GM18873 (cell line): ENCODE data around the gene PTPRN2.
"Not testable (repeated sequence)": the region's sequence is repeated elsewhere in the genome, so short reads cannot be mapped to it uniquely, and the experiment has no call there.

Source experiments
- ATAC-seq: cut with Tn5 transposase; IDR thresholded peaks from one replicate; pipeline ENCODE4 v1.9.1; 2021; ENCODE audit warnings: mild to moderate bottlenecking, moderate library complexity, moderate number of reproducible peaks; ENCODE audit not compliant: unreplicated experiment, low FRiP score

The PTPRN2 gene

DNA sequence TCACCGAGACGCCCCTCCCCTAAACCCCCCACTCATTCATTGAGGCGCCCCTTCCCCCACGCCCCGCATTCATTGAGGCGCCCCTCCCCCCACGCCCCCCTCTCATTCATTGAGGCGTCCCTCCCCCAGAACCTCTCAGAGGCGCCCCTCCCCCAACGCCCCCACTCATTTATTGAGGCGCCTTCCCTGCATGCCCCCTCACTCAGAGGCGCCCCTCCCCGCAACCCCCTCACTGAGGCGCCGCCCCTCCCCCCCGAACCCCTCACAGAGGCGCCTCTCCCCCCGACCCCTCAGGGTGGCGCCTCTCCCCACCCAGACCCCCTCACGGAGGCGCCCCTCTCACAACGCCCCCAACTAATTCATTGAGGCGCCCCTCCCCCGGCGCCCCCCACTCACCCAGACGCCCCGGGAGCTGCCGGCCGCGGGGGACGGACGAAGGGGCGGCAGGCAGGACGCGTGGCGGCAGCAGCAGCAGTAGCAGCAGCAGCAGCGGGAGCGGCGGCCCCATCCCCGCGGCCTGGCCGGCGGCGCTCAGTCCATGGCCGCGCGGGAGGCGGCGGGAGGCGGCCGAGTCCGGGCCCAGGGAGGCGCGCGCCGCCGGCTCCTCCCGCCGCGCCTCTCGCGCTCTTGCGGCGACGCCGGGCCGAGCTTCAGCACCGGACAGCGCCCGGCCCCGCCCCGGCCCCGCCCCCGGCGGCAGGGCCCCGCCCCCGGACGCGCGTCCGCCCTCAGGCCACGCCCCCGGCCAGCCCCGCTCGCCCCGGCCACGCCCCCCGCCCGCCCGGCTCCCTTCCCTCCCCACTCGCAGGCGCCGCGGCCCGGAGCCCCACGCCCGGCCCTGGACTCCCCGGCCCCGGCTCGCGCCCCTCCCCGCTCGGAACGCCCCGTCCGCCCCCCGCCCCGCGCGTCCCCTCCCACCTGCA, at the start of gene PTPRN2:
Gene PTPRN2 (minus strand): TSS at position 662 of the 923 bp plus-strand sequence.
- no peak for ATAC-seq

DNA sequence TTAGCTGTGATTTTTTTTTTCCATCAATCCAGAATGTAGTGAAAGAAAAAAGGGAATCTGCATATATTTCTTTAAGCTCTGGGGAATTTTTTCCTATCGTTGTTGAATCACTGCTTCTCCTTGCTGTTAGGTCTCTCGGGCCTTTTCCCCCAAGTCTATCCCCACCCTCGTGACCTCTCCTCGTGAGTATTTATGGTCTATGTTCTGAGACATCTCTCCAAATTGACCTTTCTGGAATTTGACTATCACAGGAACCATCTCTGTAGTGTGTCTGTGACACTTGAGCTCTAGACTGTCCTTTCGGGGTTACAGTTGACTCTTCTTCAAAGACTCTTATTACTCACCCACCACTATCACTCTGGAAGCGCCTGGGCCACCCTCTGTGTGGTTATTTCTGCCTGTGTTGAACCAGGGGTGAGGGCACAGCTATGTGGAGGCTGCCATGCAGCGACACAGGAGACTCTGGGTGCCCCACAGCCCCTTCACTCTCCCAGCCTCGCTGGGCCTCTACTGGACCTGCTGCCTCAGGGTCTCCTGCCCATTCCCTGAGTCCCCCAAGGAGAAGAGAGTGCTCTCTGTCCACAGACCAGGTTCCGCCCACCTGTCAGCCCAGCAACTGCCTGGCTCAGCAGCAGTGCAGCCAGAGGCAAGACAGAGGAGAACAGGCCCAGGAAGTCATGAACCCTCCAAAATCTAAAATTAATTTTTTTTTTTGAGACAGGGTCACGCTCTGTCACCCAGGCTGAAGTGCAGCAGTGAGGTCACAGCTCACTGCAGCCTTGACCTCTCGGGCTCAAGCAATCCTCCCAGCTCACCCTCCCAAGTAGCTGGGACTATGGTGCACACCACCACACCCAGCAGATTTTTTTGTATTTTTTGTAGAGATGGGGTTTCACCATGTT, 45.7 kb upstream of the PTPRN2 start:
- ATAC-seq = no peak

DNA sequence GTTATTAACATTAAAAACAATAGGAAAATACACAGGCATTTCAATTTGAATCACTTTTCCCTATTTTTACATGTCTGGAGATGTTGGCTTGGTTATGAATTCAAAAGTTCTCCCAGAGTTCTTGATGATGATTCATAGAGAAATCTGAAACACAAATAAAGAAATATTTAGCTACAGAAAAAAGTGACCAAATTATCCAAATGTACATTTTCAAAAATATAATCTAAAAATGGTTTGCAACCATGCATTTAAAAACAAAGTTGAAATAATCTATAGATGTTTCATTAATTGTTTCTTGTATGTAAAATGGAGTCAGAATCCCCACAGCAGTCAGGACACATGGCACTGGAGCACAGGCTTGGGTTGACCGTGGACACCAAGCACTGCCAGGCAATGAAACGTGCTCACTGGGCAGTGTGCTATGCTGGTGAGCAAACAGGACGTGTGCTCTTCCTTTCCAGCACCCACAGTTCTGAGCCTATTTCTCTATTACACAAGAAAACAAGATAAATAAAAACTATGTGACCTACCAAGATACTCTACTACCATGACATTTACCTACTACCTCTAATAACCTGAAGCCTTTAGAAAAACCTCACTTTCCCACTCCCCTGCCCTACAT, 44.1 kb upstream of the PTPRN2 start:
- ATAC-seq = no peak

DNA sequence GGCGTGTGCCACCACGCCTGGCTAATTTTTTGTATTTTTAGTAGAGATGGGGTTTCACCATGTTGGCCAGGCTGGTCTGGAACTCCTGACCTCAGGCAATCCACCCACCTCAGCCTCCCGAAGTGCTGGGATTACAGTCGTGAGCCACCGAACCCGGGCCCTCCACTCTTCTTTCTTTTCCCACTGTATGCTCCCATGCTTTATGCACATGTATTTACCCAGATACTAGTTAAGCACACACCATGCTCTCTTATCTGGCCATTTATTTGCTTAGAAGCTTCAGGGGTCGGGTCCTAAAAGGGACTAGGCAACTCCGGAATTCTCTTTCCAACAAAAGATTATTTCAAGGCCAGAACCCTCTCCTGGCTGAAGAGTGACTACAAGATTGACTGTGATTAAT, 38.7 kb upstream of the PTPRN2 start:
- not testable (repeated sequence) for ATAC-seq

DNA sequence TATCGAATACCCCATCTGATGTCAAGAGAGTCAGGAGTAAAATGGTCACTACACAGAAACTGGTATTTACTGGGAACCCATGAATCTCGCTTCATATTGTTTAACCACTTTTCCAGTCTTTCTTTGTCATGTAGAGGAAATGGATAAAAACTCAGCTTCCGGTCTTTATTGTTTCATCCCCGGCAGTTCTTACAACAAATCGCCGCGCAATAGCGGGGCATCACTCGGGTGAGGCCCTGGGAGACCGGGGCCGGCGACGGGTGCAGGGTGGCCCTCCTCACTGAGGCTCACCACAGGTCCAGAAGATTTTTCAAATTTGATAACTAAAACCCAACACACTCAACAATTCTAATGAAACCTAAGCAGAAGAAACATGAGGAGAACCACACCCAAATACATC, 35.6 kb upstream of the PTPRN2 start:
- ATAC-seq = no peak

DNA sequence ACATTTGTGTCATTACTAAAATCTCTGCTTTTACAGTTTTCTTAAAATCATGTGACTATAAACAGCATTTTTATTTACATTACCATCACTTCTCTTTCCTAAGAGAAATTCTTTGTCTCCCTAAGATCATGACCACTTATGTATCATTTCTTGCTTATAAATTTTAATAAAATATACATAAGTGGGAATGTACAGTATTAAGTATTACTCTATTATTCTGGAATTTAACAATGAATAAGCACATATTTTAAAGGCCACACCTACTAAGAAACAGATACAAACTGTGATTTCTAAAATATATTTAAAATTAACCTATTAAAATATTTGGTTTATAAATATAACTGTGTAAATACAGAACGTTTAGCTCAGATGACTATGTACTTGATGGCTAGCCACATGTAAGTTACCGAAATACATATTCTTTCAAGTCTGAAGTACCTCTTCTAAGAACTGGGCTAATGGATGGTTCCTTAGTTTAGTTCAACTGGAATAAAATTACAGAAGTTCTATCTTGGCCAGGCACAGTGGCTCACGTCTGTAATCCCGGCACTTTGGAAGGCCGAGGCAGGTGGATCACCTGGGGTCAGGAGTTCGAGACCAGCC, 33.3 kb upstream of the PTPRN2 start:
- no peak for ATAC-seq

DNA sequence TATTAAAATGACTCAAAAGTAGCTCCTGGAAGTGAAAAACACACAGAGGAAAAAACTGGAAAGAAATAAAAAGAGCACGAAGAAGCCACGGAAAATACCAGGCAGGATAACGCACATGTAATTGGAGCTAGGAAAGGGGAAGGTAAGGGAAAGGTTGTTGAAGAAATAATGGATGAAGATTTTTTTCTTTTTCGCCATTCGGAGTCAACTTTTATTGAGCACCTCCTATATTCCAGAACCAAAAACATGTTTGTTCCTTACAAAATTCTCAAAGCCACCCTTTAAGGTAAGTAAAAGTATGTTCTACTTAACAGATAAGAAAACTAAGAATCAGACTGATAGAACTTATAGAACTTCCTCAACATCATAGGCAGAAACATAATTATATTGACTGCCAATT, 32.8 kb upstream of the PTPRN2 start:
- no peak for ATAC-seq

DNA sequence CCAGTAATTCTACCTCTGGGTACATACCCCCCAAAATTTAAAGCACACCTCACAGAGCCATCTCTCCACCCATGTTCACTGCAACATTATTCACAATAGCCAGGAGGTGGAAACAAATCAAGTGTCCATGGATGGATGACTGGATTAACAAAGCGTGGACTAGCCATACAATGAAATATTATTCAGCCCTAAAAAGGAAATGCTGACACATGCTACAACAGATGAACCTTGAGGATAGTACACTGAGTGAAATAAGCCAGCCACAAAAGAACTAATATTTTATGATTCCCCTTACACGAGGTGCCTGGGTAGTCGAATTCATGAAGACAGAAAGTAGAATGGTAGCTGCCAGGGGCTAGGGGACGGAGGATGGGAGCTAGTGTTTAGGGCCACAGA, 31.1 kb upstream of the PTPRN2 start:
- no peak for ATAC-seq

DNA sequence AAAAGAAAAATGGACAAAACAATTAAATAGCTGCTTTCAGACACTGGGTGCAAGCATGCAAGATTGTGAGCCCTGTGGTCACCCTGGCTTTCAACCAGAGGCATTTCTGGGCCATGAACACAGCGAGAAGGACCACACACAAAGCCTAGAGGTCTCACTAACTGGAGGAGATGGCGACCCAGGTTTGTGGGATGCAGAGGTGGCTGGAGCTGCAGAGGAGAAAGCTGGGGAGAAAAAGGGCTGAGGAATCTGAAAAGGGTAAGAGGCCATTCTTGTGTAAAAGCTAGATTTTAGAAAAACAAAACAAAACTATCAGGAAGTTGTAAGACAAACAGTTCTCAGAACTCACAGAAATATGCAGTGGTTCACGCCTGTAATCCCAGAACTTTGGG, 30.1 kb upstream of the PTPRN2 start:
- no peak for ATAC-seq

DNA sequence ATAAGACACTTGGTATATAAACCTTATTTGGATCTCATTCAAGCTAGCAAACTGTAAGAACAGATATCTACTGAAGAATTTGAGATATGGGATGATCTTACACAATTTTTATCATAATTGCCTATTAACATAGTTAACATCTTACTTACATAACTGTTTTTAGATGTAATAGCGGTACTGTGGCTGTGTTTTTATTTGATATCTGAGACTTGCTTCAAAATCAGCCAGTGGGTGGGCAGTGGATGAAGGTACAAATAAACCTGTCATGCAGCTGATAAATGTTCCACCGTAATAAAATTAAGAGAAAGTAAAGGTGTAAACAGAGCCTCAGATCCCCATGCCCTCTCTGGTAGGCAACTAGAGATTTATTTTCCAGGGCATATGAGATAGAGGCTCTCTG, 28.4 kb upstream of the PTPRN2 start:
- no peak for ATAC-seq

DNA sequence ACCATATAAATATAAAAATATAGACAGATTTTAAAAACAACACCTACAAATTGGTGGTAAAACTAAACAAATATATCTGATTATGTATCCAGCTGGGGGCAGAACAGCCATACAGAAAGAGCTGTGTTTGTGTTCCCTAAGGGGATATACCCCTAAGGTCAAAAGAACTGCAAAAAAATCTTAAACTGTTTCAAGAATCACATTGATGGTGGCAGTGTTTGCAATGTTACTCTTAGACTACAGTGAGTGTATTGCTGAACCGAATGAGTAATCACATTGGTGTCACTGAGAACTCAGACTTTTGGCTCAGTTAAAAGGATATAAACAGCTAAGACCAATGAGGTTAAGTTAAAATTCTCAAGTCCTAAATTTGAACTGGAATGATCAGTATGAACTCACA, 27.1 kb upstream of the PTPRN2 start:
- no peak for ATAC-seq

DNA sequence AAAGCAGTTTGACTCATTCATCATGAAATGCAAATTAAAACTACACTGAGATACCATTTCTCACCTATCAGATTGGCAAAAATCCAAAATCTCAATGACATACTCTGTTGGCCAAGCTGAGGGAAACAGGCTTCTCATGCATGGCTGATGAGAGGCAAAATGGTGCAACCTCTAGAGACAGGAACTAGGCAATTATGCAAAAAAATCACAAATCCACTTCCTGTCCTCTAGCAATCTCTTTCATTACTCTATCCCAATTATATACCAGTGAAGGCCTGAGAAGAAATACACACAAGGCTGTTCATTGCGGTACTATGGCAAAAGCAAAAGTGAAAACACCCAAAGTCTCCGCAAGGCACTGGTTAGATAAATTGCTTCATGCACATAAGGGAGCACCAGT, 25.9 kb upstream of the PTPRN2 start:
- ATAC-seq = peak; percentile 76

DNA sequence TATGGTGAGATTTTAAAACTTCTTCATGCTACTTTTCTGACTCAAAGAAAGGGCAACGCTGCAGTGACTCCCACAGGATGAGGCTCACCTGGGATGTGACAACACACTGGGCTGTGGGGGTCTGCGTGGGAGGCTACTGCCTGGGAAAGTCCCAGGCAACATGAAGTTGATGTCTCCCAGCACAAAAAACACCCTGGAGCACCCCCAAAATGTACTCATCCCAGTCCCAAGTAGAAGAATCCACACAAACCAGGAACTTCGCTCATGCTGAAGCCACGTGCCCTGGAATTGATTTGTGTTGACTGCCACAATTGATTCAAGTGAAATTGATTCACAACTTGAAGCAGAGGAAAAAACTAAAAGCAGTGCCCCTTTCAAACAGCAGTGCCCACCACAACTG, 24.9 kb upstream of the PTPRN2 start:
- no peak for ATAC-seq

DNA sequence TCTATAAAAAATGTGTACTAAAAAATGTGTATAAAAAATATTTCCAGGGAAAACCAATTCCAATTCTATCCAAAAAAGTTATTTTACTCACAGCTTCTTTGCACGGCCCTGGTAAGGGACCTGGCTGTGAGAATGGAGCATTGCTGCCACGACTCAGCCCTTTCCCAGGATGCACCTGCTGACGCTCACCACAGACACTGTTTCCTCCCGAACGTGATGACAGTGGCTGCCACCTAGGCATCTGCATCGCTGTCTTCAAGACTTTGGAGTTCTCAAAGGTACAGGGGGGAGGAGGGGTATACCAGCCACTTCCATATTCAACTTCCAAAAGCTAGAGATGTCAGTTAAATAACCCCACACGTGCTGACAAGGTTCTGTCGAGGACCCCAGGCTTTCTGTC, 23.9 kb upstream of the PTPRN2 start:
- ATAC-seq = no peak

DNA sequence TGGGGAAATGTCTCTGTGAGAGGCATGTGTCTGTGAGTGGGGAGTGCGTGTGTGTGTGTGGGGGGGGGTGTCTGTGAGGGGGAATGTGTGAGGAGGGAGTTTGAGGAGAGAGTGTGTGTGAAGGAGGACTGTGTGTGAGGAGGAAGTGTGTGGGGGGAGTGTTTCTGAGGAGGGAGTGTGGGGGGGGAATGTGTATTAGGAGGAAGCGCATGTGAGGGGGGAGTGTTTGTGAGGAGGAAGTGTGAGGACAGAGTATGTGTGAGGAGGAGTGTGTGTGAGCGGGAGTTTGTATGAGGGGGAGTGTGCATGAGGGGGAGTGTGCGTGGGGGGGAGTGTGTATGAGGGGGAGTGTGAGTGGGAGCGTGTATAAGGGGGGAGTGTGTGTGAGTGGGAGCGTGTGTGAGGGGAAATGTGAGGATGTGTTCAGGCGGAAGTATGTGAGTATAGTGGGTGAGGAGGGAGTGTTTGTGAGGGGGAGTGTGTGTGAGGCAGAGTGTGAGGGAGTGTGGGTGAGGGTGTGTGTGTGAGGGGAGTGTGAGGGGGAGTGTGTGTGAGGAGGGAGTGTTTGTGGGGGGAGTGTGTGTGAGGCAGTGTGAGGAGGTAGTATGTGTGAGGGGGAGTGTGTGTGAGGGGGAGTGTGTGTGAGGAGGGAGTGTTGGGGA, 21.8 kb upstream of the PTPRN2 start:
- ATAC-seq = no peak

DNA sequence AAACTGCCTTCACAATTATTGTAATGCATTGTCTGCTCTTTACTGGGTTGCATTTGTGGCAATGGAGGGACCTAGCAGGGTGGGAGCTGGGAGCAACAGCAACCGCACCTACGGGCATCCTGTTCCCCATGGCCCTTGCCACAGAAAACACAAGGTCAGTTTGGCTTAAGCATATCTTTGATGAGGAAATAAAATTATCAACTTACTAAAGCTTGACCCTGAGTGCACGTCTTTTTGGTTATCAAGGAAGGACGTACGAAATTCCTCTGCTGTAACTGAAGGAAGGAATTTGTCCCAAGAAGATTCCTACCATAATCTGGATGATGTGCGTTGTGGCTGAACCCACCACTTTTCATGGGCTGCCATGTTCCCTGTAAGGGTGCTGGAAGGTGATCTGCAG, 19.9 kb upstream of the PTPRN2 start:
- no peak for ATAC-seq

DNA sequence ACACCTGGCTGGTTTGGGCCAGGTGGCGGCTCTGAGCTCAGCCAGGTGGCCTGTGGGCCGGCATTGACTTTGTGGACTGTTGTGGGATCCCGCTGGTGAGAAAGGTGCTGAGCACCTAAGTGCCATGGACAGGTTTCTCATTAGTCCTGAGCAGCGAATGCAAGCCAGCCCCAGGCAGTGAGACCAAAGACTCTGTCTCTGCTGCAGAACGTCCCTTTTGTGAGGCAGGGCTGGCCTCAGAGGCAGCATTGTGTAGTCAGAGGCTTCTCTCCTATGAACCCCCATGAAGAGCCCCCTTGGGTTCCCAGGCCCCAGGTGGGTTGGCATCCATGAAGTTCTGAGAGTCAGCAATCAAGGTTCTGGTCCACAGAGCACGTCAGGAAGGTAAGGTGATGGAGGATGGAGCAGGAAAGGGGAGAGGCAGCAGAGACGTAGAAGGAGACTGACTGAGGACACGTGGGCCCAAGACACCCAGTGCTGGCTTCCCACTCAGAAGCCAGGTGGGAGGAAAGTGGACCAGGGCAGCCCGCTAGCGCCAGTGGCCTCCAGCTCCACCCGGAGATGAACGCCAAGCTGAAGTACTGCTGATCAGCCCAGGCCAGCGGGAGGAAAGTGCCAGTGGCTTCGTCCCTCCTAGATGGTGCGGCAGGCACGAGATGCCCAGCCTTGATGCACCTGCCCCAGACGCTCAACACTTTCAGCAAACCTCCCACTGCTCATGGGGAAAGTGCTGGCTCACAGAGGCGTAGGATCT, 19.2 kb upstream of the PTPRN2 start:
- ATAC-seq = no peak

DNA sequence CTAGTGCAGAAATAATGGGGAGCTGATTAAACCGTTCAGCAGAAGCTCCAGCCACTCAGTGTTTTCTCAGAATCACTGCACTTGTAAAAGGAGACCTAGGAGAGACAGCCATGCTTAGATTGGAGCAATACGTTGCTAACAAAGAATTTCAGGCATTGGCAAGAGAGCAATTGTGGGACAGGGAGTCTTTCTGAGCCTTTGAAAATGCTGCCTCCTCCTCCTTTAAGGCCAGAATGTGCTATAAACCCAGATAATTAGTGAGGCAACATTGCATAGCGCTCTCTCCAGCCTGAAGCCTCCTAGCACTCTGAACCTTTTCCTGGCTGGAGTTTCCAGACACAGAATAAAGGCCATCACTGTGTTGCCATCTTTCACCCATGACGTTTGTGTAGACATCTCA, 18.5 kb upstream of the PTPRN2 start:
- no peak for ATAC-seq
